Gastroesophageal sphincter (tissue), 3 donors: ENCODE results near the gene ZNF775.

Source experiments
- CTCF ChIP-seq, 4 experiments: fragments of 200-600 bp in 2 of 4; fragments of 450-650 bp in 2 of 4; sonication (generic) in 1 of 4; IDR thresholded peaks; one replicate each; pipeline ENCODE4 v1.5.1; 2017 to 2019; ENCODE audit warnings: antibody characterized with exemption in 4 of 4, mild to moderate bottlenecking in 2 of 4, moderate library complexity in 2 of 4
- POLR2AphosphoS5 ChIP-seq: sonication (generic); formaldehyde crosslinking; IDR thresholded peaks from one replicate; pipeline ENCODE4 v1.6.1; 2017; ENCODE audit warnings: antibody characterized with exemption

- TF ChIP-seq POLR2AphosphoS5 (no peak), CTCF (IDR thresholded peaks at IDR 0.05) (no peak)
Measured at GRCh38 chr7:150338166-150338829, 40.8 kb upstream of the ZNF775 start.
